Liver (tissue), 3 donors: ENCODE data around the gene TSPEAR.

Experiments
- ATF3 ChIP-seq: IDR thresholded peaks from 2 replicates; pipeline ENCODE4 v1.6.1; 2016; ENCODE audit warnings: antibody characterized with exemption
- CTCF ChIP-seq: fragments of 150-350 bp; IDR thresholded peaks from 2 replicates; pipeline ENCODE4 v1.5.1; 2017; ENCODE audit warnings: improper control_type of control experiment, low read depth, low read length; ENCODE audit not compliant: missing input control
- EGR1 ChIP-seq, 2 donors: IDR thresholded peaks; 2 replicates each; pipeline ENCODE4 v1.6.1; 2016 to 2018; ENCODE audit warnings: antibody characterized with exemption in 2 of 2, low read depth in 2 of 2
- FOXA2 ChIP-seq: IDR thresholded peaks from 2 replicates; pipeline ENCODE4 v1.6.1; 2016; ENCODE audit warnings: antibody characterized with exemption
- GABPA ChIP-seq, 2 donors: IDR thresholded peaks in 1 of 2; conservative IDR thresholded peaks in 1 of 2; 2 replicates each; pipeline ENCODE4 v1.6.1; 2016; ENCODE audit warnings: antibody characterized with exemption in 2 of 2, mild to moderate bottlenecking in 1 of 2, moderate library complexity in 1 of 2
- HNF4G ChIP-seq: IDR thresholded peaks from 2 replicates; pipeline ENCODE4 v1.6.1; 2016; ENCODE audit warnings: antibody characterized with exemption
- NR2F2 ChIP-seq: IDR thresholded peaks from 2 replicates; pipeline ENCODE4 v1.6.1; 2016; ENCODE audit warnings: antibody characterized with exemption
- RAD21 ChIP-seq, 2 donors: IDR thresholded peaks; 2 replicates each; pipeline ENCODE4 v1.6.1; 2016; ENCODE audit warnings: antibody characterized with exemption in 2 of 2, mild to moderate bottlenecking in 2 of 2
- REST ChIP-seq: IDR thresholded peaks from 2 replicates; pipeline ENCODE4 v1.6.1; 2016; ENCODE audit warnings: antibody characterized with exemption, mild to moderate bottlenecking
- RXRA ChIP-seq, 2 donors: IDR thresholded peaks; 2 replicates each; pipeline ENCODE4 v1.6.1; 2017 to 2018; ENCODE audit warnings: antibody characterized with exemption in 2 of 2, mild to moderate bottlenecking in 1 of 2
- SP1 ChIP-seq: IDR thresholded peaks from 2 replicates; pipeline ENCODE4 v1.6.1; 2018; ENCODE audit warnings: antibody characterized with exemption, mild to moderate bottlenecking
- YY1 ChIP-seq: IDR thresholded peaks from 2 replicates; pipeline ENCODE4 v1.6.1; 2016; ENCODE audit warnings: antibody characterized with exemption, mild to moderate bottlenecking
- ZBTB33 ChIP-seq: IDR thresholded peaks from 2 replicates; pipeline ENCODE4 v1.6.1; 2016; ENCODE audit warnings: antibody characterized with exemption
- donor health status: healthy.
- donor health status: healthy.

- TF ChIP-seq ZBTB33 (no peak), CTCF (no peak), EGR1 (IDR thresholded peaks at IDR 0.05; ENCODE audit: low read depth in 2 of 2) (no peak), RAD21 (IDR thresholded peaks at IDR 0.05) (no peak), NR2F2 (no peak), REST (no peak), SP1 (no peak), ATF3 (no peak), YY1 (no peak), FOXA2 (no peak), RXRA (IDR thresholded peaks at IDR 0.05) (no peak), HNF4G (no peak), GABPA (IDR thresholded peaks at IDR 0.05 in 1 of 2, conservative IDR thresholded peaks at IDR 0.05 in 1 of 2) (no peak)
These were observed 46.4 kb upstream of the TSPEAR start for GRCh38 chr21:44757731-44758130.
